Measurements from ENCODE around the gene RNF125.

Gene RNF125

DNA sequence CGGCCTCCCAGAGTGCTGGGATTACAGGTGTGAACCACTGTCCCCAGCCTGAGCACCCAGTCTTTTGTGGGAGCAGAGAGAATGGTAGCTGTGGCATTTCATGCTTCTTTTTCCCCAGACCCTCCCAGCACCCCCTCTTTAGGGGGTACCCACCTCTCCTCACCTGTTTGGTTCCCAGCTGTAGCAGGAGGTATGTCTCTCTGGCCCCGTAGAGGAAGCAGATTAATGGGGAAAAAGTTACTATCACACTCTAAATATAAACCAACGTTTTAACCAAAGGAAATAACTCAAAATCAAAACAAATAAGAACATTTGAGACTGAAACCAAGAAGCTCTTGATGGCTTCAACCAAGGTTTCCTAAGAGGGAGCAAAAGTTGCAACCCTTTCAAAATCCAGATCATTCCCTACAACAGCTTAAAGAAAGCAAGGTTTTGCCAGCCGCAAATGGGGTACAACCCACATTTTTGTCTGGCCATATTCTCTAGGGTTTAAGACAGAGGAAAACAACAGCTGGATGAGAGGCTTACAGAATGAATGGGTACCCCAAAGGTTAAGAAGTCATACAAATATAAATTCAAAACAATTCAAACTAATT lies 8.0 kb downstream of the RNF125 start:
- H3K4me3 ChIP-seq (ENCODE audit: low read depth, low read length), result no peak overlapping the region
- in situ Hi-C loops (cut with HindIII; ENCODE audit: low sequenced_read_pairs), result no loop called here
- no peak for TF ChIP-seq CTCF (IDR thresholded peaks at IDR 0.05; ENCODE audit: low read depth, low read length, missing control alignments)
- no peak for DNase-seq (ENCODE audit: low read depth)

- no peak for DNase-seq (ENCODE audit: low read depth)
- no peak for TF ChIP-seq CTCF (IDR thresholded peaks at IDR 0.05; ENCODE audit: low read depth, low read length, missing control alignments)
- no peak overlapping the region for H3K4me3 ChIP-seq (ENCODE audit: low read depth, low read length)
- in situ Hi-C loops (cut with HindIII; ENCODE audit: low sequenced_read_pairs), result no loop called here
Measured at GRCh38 chr18:32029558-32029957, 10.9 kb downstream of the RNF125 start.

GRCh38 chr18:32032609-32033008 lies 14.0 kb downstream of the RNF125 start:
- no peak overlapping the region for H3K4me3 ChIP-seq (ENCODE audit: low read depth, low read length)
- no peak for DNase-seq (ENCODE audit: low read depth)
- in situ Hi-C loops (cut with HindIII; ENCODE audit: low sequenced_read_pairs), result no loop called here
- no peak for TF ChIP-seq CTCF (IDR thresholded peaks at IDR 0.05; ENCODE audit: low read depth, low read length, missing control alignments)

DNA sequence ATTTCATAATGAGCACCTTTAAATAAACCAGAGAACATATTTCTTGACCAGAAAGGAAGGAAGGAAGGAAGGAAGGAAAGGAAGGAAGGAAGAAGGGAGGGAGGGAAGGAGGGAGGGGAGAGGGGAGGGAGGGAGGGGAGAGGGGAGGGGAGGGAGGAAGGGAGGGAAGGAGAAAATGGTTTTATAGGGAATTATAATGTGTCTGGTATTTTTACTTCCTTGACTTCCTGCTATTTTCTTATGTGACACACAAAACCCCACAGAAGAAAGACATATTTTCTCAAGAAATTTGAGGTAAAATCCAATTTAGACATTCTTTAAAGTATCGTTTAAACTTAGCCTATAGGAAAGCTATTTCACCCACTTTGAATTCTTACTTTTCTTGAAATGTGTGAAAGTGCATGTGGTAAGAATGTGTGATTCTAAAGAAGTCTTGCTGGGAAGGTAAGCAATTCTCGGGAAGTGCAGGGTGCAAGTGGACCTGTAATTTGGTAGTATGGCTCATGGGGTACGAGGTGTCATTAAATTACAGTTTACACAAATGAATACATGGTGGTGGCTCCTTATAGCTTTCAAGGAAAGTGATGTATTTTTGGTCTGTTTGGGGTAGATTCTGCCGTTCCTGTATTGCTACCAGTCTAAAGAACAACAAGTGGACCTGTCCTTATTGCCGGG lies 18.0 kb downstream of the RNF125 start:
- no peak overlapping the region for H3K4me3 ChIP-seq (ENCODE audit: low read depth, low read length)
- in situ Hi-C loops (cut with HindIII; ENCODE audit: low sequenced_read_pairs), result no loop called here
- DNase-seq (ENCODE audit: low read depth), result no peak
- TF ChIP-seq CTCF (IDR thresholded peaks at IDR 0.05; ENCODE audit: low read depth, low read length, missing control alignments), result no peak

DNA sequence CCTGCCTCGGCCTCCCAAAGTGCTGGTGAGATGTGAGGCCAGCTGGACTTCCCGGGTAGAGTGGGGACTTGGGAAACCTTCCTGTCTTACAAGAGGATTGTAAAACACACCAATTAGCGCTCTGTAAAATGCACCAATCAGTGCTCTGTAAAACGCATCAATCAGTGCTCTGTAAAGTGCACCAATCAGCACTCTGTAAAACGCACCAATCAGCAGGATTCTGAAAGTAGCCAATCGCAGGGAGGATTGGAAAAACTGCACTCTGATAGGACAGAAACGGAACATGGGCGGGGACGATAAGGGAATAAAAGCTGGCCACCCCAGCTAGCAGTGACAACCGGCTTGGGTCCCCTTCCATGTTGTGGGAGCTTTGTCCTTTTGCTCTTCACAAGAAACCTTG lies 19.0 kb downstream of the RNF125 start:
- DNase-seq (ENCODE audit: low read depth), result no peak
- in situ Hi-C loops (cut with HindIII; ENCODE audit: low sequenced_read_pairs), result no loop called here
- TF ChIP-seq CTCF (IDR thresholded peaks at IDR 0.05; ENCODE audit: low read depth, low read length, missing control alignments), result no peak
- no peak overlapping the region for H3K4me3 ChIP-seq (ENCODE audit: low read depth, low read length)

DNA sequence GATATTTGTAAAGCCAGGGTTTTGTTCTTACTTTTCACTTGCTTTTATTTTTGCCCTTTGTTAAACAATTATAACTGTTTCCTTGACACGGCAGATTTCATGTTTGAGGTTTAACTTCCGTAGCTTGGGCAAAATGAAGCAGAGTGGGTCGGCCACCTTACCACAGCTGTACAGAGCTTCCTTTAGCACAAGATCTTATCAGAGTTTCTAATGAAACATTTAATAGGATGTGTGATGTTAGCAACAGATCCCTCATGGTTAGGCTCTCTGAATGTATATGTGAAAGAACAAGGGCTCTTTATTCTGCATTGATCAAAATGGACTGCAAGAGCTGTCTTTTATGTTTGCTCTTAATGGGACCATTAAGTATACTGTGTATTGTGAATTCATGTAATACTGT lies 22.3 kb downstream of the RNF125 start:
- no peak for TF ChIP-seq CTCF (IDR thresholded peaks at IDR 0.05; ENCODE audit: low read depth, low read length, missing control alignments)
- no peak for DNase-seq (ENCODE audit: low read depth)
- no peak overlapping the region for H3K4me3 ChIP-seq (ENCODE audit: low read depth, low read length)
- in situ Hi-C loops (cut with HindIII; ENCODE audit: low sequenced_read_pairs), result no loop called here
